ENCODE data around the gene CRY2. TPM values are rescaled to one million over a fixed set of nuclear protein-coding genes. Genes with fewer than 3 reads are reported as not detected.

The CRY2 gene
- total RNA-seq, 6 experiments from 2014 or later: 12.5 to 16.4 (median 14.1) TPM

DNA sequence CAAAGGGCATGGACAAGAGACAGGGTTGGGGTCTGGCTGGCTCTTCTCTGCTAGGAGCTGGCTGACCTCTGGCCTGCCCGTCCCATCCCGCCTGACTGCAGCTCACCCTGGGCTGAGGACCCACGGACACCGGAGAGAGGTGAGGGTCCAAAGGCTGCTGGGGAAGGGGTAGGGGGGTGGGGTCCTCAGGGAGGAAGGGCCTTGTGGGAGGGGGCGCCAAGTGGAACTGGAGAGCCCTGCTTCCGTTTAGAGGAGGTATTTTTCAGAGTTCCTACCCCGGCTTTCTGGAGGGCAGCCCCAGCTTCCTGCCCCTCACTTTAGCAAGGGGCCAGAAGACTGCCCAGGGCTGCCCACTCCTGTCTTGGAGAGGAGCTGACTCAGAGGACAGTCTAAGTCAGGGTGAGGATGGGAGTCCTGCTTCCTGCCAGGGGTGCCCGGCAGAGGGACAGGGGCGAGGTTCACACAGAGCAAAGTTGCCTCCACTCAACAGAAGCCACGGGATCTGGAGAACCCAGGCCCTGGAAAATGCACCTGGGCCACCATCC lies 82.3 kb downstream of the CRY2 start:
- Mint-ChIP-seq H3K36me3 (ENCODE audit: low read depth) (peaks cover 10% of the 10 kb centered on the region), H3K4me1 (ENCODE audit: low read depth) (peaks cover 15% of the 10 kb centered on the region), H3K4me3 (no peak overlapping the region), H3K9me3 (no peaks in the 10 kb centered on the region), H3K27ac (peak overlapping the region; percentile 40), H3K27me3 (ENCODE audit: insufficient read depth) (peaks cover 16% of the 10 kb centered on the region; the same call in 1 of the 2 replicates)
- no peak for DNase-seq
- TF ChIP-seq, protein P1, sequence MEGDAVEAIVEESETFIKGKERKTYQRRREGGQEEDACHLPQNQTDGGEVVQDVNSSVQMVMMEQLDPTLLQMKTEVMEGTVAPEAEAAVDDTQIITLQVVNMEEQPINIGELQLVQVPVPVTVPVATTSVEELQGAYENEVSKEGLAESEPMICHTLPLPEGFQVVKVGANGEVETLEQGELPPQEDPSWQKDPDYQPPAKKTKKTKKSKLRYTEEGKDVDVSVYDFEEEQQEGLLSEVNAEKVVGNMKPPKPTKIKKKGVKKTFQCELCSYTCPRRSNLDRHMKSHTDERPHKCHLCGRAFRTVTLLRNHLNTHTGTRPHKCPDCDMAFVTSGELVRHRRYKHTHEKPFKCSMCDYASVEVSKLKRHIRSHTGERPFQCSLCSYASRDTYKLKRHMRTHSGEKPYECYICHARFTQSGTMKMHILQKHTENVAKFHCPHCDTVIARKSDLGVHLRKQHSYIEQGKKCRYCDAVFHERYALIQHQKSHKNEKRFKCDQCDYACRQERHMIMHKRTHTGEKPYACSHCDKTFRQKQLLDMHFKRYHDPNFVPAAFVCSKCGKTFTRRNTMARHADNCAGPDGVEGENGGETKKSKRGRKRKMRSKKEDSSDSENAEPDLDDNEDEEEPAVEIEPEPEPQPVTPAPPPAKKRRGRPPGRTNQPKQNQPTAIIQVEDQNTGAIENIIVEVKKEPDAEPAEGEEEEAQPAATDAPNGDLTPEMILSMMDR (IDR thresholded peaks at IDR 0.05): no peak

DNA sequence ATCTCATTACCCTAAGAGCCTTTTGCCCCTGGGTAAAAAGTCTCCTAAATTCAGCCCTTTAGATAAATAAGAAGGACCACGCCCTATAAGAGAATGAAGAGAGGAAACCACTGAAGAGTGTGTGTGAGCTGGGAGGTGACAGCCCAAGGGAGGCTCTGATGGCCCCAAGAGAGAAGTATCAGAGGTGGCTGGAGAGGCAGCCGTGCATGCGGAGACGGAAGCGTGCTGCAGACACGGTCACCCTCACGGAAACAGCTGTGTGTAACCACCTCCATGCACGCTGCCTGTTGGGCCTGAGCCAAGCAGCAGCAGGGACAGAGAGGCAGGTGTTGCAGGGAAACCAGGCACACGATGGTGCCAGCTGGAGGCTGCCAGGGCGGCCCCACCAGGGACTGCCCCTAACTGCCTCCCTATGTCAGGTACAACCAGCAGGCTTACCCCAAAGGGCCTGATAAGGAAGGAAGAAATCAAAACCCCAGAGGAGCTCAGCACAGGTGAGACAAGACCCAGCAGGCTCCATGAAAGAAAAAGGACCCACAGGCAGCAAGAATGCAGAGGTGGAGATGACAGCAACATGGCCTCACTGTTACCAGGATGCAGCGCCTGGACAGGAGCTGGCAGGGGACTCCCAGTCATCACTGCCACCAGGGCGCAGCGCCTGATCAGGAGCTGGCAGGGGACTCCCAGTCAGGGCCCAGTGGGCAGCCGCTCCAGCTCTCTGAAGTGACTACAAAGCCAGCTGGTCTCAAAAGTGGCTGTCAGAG lies 82.9 kb downstream of the CRY2 start:
- Mint-ChIP-seq H3K36me3 (ENCODE audit: low read depth) (peaks cover 10% of the 10 kb centered on the region), H3K27ac (peak overlapping the region; percentile 40), H3K4me3 (no peak overlapping the region), H3K9me3 (no peaks in the 10 kb centered on the region), H3K4me1 (ENCODE audit: low read depth) (peaks cover 15% of the 10 kb centered on the region), H3K27me3 (ENCODE audit: insufficient read depth) (peaks cover 16% of the 10 kb centered on the region; the same call in 1 of the 2 replicates)
- TF ChIP-seq, protein P1 (IDR thresholded peaks at IDR 0.05): no peak
- DNase-seq: no peak

DNA sequence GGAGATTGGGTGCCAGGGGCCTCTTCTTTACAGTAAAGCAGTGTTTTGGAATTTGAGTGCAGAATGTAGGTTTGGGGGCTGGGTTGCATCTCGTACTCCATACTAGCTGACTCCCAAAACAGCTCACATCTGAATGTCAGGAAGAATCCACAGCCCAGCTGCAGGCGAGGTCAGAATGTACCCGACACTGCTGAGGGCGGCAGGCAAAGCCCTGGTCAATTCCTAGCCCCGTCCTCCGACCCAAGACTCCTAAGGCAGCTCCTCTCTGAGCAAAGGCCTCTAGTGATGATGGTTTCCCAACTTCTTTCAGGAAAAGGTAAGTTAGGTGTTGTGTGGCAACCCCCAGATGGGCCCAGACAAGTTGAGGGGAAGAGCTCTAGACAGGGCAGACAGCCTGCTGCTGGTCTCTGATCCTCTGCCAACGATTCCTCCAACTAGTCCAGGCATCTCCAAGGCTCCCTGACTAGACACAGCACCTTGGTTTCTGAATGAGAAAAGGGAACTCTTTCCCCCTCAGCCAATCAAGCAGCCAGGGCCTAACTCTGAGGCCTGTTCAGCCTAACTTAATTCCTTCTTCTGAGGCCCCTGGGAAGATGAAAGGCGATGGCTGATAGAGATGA lies 83.8 kb downstream of the CRY2 start:
- no peak for DNase-seq
- H3K27ac Mint-ChIP-seq: no peak overlapping the region

DNA sequence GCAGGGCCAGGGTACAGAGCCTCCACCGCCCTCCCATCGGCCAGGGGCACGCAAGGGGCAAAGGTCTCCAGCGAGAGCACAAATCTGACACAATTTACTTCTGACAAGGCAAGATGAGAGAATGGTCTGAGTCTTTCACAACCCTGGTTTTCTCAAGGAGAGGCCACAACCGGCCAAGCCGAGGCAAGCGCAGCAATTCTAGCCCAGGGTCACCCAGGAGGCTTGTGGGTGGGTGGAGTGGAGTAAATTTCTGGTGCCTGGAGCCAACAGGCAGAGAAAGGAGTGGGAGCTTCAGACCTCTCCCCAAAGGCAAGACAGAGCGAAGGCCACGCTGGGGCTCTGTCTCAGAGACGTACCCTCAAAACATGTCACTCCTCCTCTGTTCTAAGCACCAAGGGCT lies 84.5 kb downstream of the CRY2 start:
- H3K9me3 Mint-ChIP-seq: no peaks in the 10 kb centered on the region
- peaks cover 10% of the 10 kb centered on the region for H3K36me3 Mint-ChIP-seq (ENCODE audit: low read depth)
- DNase-seq: no peak
- no peak overlapping the region for H3K27ac Mint-ChIP-seq
- peaks cover 15% of the 10 kb centered on the region for H3K4me1 Mint-ChIP-seq (ENCODE audit: low read depth)
- peaks cover 5% of the 10 kb centered on the region; the same call in 1 of the 2 replicates for H3K27me3 Mint-ChIP-seq (ENCODE audit: insufficient read depth)
- no peak overlapping the region for H3K4me3 Mint-ChIP-seq
- TF ChIP-seq, protein P1 (IDR thresholded peaks at IDR 0.05): no peak

More for the DNA sequence above, 83.8 kb downstream of the CRY2 start:
- H3K4me1 Mint-ChIP-seq (ENCODE audit: low read depth): peaks cover 15% of the 10 kb centered on the region
- TF ChIP-seq, protein P1 (IDR thresholded peaks at IDR 0.05): no peak
- H3K27me3 Mint-ChIP-seq (ENCODE audit: insufficient read depth): peaks cover 11% of the 10 kb centered on the region; the same call in 1 of the 2 replicates
- H3K36me3 Mint-ChIP-seq (ENCODE audit: low read depth): peaks cover 10% of the 10 kb centered on the region
- H3K9me3 Mint-ChIP-seq: no peaks in the 10 kb centered on the region
- no peak overlapping the region for H3K4me3 Mint-ChIP-seq

DNA sequence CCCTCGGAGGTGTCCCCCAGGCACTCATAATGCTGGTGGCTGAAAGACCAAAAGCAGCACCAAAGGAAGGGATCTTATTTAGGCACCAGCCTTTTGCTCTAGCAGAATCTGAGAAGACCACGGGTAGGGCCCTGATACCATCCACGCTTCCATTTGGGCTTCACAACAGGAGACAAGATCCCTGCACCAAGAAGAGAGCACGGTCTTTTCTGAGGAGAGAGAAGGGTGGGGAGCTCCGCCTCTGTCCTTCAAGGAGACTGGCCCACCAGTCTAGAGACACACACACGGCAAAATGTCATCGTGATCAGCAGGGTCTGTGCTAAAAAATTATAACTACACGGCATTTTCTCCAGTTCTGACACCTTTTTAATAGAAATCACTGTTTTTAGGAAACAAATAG lies 84.9 kb downstream of the CRY2 start:
- no peak for DNase-seq
- Mint-ChIP-seq H3K36me3 (ENCODE audit: low read depth) (peaks cover 10% of the 10 kb centered on the region), H3K4me1 (ENCODE audit: low read depth) (peaks cover 15% of the 10 kb centered on the region), H3K27me3 (ENCODE audit: insufficient read depth) (peaks cover 3% of the 10 kb centered on the region; the same call in 1 of the 2 replicates), H3K4me3 (no peak overlapping the region), H3K9me3 (no peaks in the 10 kb centered on the region), H3K27ac (no peak overlapping the region)
- TF ChIP-seq, protein P1 (IDR thresholded peaks at IDR 0.05): no peak

Other genes with a start within 250 kb of the CRY2 start
- gene CHST1, start 181.9 kb upstream of the CRY2 start, total RNA-seq (2021; fragmentation: NEBNext Ultra II Directional; extraction: Animal tissue kit (Norgen Biotek cat#: 25700)): under 1 TPM in 3 of 6 experiments, not detected in 3; 0.09 to 0.14 (median 0.12) TPM
- gene SLC35C1, start 42.3 kb upstream of the CRY2 start, total RNA-seq (2021; fragmentation: NEBNext Ultra II Directional; extraction: Animal tissue kit (Norgen Biotek cat#: 25700)): 10 to 100 TPM; 24.2 to 29.6 (median 27.4) TPM
- 10 to 100 TPM in 1 of 6 experiments, 1 to 10 TPM in 5; 7.4 to 10.0 (median 8.7) TPM for gene MAPK8IP1, start 38.2 kb downstream of the CRY2 start, total RNA-seq (2021; fragmentation: NEBNext Ultra II Directional; extraction: Animal tissue kit (Norgen Biotek cat#: 25700))
- gene FREY1, start 59.8 kb downstream of the CRY2 start, total RNA-seq (2021; fragmentation: NEBNext Ultra II Directional; extraction: Animal tissue kit (Norgen Biotek cat#: 25700)): under 1 TPM; 0.38 to 0.74 (median 0.68) TPM
- gene PEX16, start 70.4 kb downstream of the CRY2 start, total RNA-seq (2021; fragmentation: NEBNext Ultra II Directional; extraction: Animal tissue kit (Norgen Biotek cat#: 25700)): 10 to 100 TPM; 23.4 to 27.2 (median 25.9) TPM
- gene LARGE2, start 75.2 kb downstream of the CRY2 start, total RNA-seq (2021; fragmentation: NEBNext Ultra II Directional; extraction: Animal tissue kit (Norgen Biotek cat#: 25700)): not detected